GM23338 (cell line): ENCODE data around the gene ATP10A. TPM values are rescaled to one million over a fixed set of nuclear protein-coding genes. Genes with fewer than 3 reads are reported as not detected.

Experiments used
- ATAC-seq: fragments of 200-7000 bp; cut with Tn5 transposase; 3 replicates; pipeline ENCODE4 v1.9.1; 2020
- DNase-seq: peaks from one replicate; pipeline ENCODE4 v3.0.0-alpha.2; 2015; ENCODE audit warnings: low spot score
- H2AFZ ChIP-seq: fragments of 200-600 bp; sonication (generic); 2 replicates; pipeline ENCODE4 v1.8.0; 2016; ENCODE audit warnings: antibody characterized with exemption, mild to moderate bottlenecking, moderate library complexity
- H3F3A ChIP-seq: fragments of 200-600 bp; sonication (generic); replicated peaks from 2 replicates; pipeline ENCODE4 v1.8.0; 2017; ENCODE audit warnings: antibody characterized with exemption, mixed run types, low read depth
- H3K27ac ChIP-seq: fragments of 200-600 bp; sonication (generic); 2 replicates; pipeline ENCODE4 v1.6.1; 2016; ENCODE audit warnings: low read depth
- H3K27me3 ChIP-seq: fragments of 200-600 bp; sonication (generic); 2 replicates; pipeline ENCODE4 v1.8.0; 2016; ENCODE audit warnings: mild to moderate bottlenecking, mixed run types, moderate library complexity; ENCODE audit not compliant: insufficient read depth
- H3K36me3 ChIP-seq: fragments of 200-600 bp; sonication (generic); 2 replicates; pipeline ENCODE4 v1.8.0; 2016; ENCODE audit warnings: mild to moderate bottlenecking; ENCODE audit not compliant: insufficient read depth
- H3K4me1 ChIP-seq: fragments of 200-600 bp; sonication (generic); 2 replicates; pipeline ENCODE4 v1.8.0; 2016; ENCODE audit warnings: mild to moderate bottlenecking, moderate library complexity; ENCODE audit not compliant: insufficient read depth
- H3K4me2 ChIP-seq: fragments of 200-600 bp; sonication (generic); 2 replicates; pipeline ENCODE4 v1.7.1; 2017; ENCODE audit warnings: mixed run types
- H3K4me3 ChIP-seq: fragments of 200-600 bp; sonication (generic); 2 replicates; pipeline ENCODE4 v1.6.1; 2016; ENCODE audit warnings: mixed run types
- H3K79me2 ChIP-seq: fragments of 200-600 bp; sonication (generic); replicated peaks from 2 replicates; pipeline ENCODE4 v1.8.0; 2017; ENCODE audit warnings: mild to moderate bottlenecking; ENCODE audit not compliant: insufficient read depth
- H3K9me2 ChIP-seq: fragments of 200-600 bp; sonication (generic); 2 replicates; pipeline ENCODE4 v1.8.0; 2017; ENCODE audit not compliant: insufficient read depth
- H4K20me1 ChIP-seq: fragments of 200-600 bp; sonication (generic); replicated peaks from 2 replicates; pipeline ENCODE4 v1.8.0; 2017; ENCODE audit warnings: mild to moderate bottlenecking; ENCODE audit not compliant: insufficient read depth
- H3K27ac Mint-ChIP-seq: 2 replicates; pipeline ENCODE4 v1.8.0; 2020; ENCODE audit warnings: inconsistent platforms, mild to moderate bottlenecking, moderate library complexity, mixed read lengths
- H3K27me3 Mint-ChIP-seq: 3 replicates; pipeline ENCODE4 v1.8.0; 2022; ENCODE audit warnings: low read depth, mild to moderate bottlenecking, moderate library complexity, mixed read lengths, inconsistent platforms; ENCODE audit not compliant: insufficient read depth, poor library complexity
- H3K36me3 Mint-ChIP-seq: 3 replicates; pipeline ENCODE4 v1.8.0; 2021; ENCODE audit warnings: low read depth, mild to moderate bottlenecking, inconsistent platforms, moderate library complexity, mixed read lengths
- H3K4me1 Mint-ChIP-seq: 3 replicates; pipeline ENCODE4 v1.8.0; 2020; ENCODE audit warnings: mild to moderate bottlenecking, inconsistent platforms, mixed read lengths
- H3K4me3 Mint-ChIP-seq: 3 replicates; pipeline ENCODE4 v1.8.0; 2021; ENCODE audit warnings: moderate library complexity, mild to moderate bottlenecking, inconsistent platforms, mixed read lengths
- H3K9me3 Mint-ChIP-seq: 3 replicates; pipeline ENCODE4 v1.8.0; 2020; ENCODE audit warnings: moderate library complexity, mild to moderate bottlenecking, inconsistent platforms, mixed read lengths
- CREB1 ChIP-seq: fragments of 250-450 bp; sonication (Bioruptor Pico); IDR thresholded peaks from 2 replicates; pipeline ENCODE4 v1.5.0; 2020; ENCODE audit warnings: low read depth, mild to moderate bottlenecking, moderate library complexity
- CTCF ChIP-seq, 2 experiments: fragments of 200-600 bp in 1 of 2; sonication (generic) in 1 of 2; conservative IDR thresholded peaks; 2 replicates each; pipeline versions ENCODE4 v1.5.1 to v1.6.1; 2016 to 2017; ENCODE audit warnings: antibody characterized with exemption in 2 of 2, low read depth in 2 of 2, mild to moderate bottlenecking in 2 of 2, moderate library complexity in 1 of 2
- ETS1 ChIP-seq: IDR thresholded peaks from 2 replicates; pipeline ENCODE4 v1.6.1; 2016; ENCODE audit warnings: antibody characterized with exemption
- EZH2phosphoT487 ChIP-seq: fragments of 200-600 bp; sonication (generic); IDR thresholded peaks from one replicate; pipeline ENCODE4 v1.8.1; 2018; ENCODE audit warnings: antibody characterized with exemption; ENCODE audit not compliant: unreplicated experiment
- JUNB ChIP-seq: IDR thresholded peaks from one replicate; pipeline ENCODE4 v1.6.1; 2016; ENCODE audit warnings: antibody characterized with exemption; ENCODE audit not compliant: unreplicated experiment
- REST ChIP-seq: IDR thresholded peaks from one replicate; pipeline ENCODE4 v1.6.1; 2018; ENCODE audit warnings: antibody characterized with exemption; ENCODE audit not compliant: unreplicated experiment
- STAT1 ChIP-seq: IDR thresholded peaks from one replicate; pipeline ENCODE4 v1.6.1; 2016; ENCODE audit warnings: antibody characterized with exemption; ENCODE audit not compliant: unreplicated experiment
- ZNF114 ChIP-seq: fragments of 250-450 bp; sonication (Bioruptor Pico); IDR thresholded peaks from 2 replicates; pipeline ENCODE4 v1.5.0; 2020; ENCODE audit warnings: mild to moderate bottlenecking, moderate library complexity
- ZNF462 ChIP-seq: fragments of 250-450 bp; sonication (Bioruptor Pico); IDR thresholded peaks from 2 replicates; pipeline ENCODE4 v1.5.0; 2020; ENCODE audit warnings: mild to moderate bottlenecking, moderate library complexity
- polyA plus RNA-seq: library from polyadenylated mRNA; unstranded; fragments of >200 nt; fragmentation: Nextera tagmentation; extraction: Ambion mirVana; gene quantifications from 2 replicates; pipeline ENCODE4 v1.2.1, GENCODE V29; 2016
- total RNA-seq: library from RNA; depleted of rRNA; stranded (reverse); fragments of >200 nt; shearing (Covaris generic); gene quantifications from 2 replicates; pipeline ENCODE4 v1.2.3, GENCODE V29; 2014

The ATP10A gene
- total and polyA plus RNA-seq, 2 experiments from 2014 or later, result 0.36 to 5.6 TPM

- no peak for TF ChIP-seq ZNF462 (CRISPR knock-in tag)
- TF ChIP-seq JUNB, result no peak
- TF ChIP-seq ZNF114 (CRISPR knock-in tag), result no peak
- TF ChIP-seq STAT1, result no peak
- TF ChIP-seq EZH2phosphoT487, result no peak
Measured at GRCh38 chr15:25764980-25765735, 98.0 kb downstream of the ATP10A start (continued).

GRCh38 chr15:25763954-25764353 is 99.2 kb downstream of the ATP10A start:
- Mint-ChIP-seq H3K27me3 (peaks cover 1% of the 10 kb centered on the region), H3K4me1 (peaks cover 5% of the 10 kb centered on the region; the same call in 1 of the 3 replicates), H3K9me3 (0 out of 3 replicates have a peak, but pooled peaks cover 3% of the 10 kb centered on the region), H3K4me3 (no peak overlapping the region), H3K27ac (no peak overlapping the region), H3K36me3 (0 out of 3 replicates have a peak, but pooled peaks cover 2% of the 10 kb centered on the region)
- Histone ChIP-seq H4K20me1 (no peaks in the 10 kb centered on the region), H3K4me1 (no peaks in the 10 kb centered on the region), H3K27ac (no peak overlapping the region), H2AFZ (no peak overlapping the region), H3K4me2 (no peak overlapping the region), H3F3A (no peaks in the 10 kb centered on the region), H3K79me2 (no peaks in the 10 kb centered on the region), H3K27me3 (no peaks in the 10 kb centered on the region), H3K36me3 (no peaks in the 10 kb centered on the region), H3K4me3 (no peak overlapping the region), H3K9me2 (no peaks in the 10 kb centered on the region)
- ATAC-seq (no peak), DNase-seq (no peak)
- no peak for TF ChIP-seq JUNB
- no peak for TF ChIP-seq CREB1 (CRISPR knock-in tag)
- no peak for TF ChIP-seq STAT1
- TF ChIP-seq CTCF (conservative IDR thresholded peaks at IDR 0.05; ENCODE audit: low read depth in 2 of 2), result no peak
- no peak for TF ChIP-seq ETS1
- no peak for TF ChIP-seq REST
